ENCODE measurements around the gene SPON2. TPM values are rescaled to one million over a fixed set of nuclear protein-coding genes. Genes with fewer than 3 reads are reported as not detected.

The SPON2 gene
- total and polyA plus RNA-seq, 2 of the 4 experiments (the other 2 are of a cell fraction), result 21.1 to 177 TPM

DNA sequence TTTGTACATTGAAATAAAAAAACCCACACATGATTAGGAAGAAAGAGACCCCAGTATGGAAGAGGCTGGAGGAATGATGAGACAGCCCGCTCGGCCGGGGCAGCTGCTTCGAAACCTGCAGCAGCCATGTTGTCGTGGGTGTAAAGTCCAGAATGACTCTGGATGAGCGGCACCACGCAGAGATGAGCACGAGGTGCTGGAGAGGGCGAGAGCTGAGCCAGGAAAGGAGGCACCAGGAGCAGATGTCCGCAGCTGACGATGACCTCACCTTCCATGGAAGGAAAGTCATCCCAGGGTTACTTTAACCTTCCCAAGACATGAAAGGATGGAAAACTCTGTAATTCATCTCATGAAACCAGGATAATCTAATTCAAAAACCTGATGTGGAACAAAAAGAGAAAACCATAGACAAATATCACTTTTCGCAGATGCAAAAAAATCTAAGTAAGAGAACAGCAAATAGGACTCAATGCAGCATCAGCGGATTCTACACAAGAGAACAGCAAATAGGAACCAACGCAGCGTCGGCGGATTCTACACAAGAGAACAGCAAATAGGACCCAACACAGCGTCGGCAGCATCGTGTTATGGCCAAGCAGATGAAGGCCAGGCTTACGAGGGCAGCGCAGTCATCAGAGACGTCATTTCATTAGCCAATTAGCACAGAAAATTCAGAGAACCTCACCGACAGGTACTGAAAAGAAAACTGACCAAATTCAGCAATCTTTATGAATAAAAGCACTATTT lies 25.9 kb upstream of the SPON2 start:
- H3K56ac ChIP-seq (ENCODE audit: extremely low read depth, insufficient read depth, low read length), result no peak overlapping the region
- no peak overlapping the region for H3K9ac ChIP-seq (ENCODE audit: low read depth, low read length)
- ChIA-PET CTCF (interaction anchor here (0.9 kb wide), 1 partner anchor 49 kb away, joined by 3 read pairs; no protein-coding TSS in a partner anchor), POLR2A (ENCODE audit: unreplicated experiment) (no interaction called here)
- H2BK15ac ChIP-seq (ENCODE audit: low read depth, low read length), result peak overlapping the region; percentile 99
- intact Hi-C loops (cut with micrococcal nuclease) (no loop called here), in situ Hi-C loops (cut with MboI; ENCODE audit: low sequenced_read_pairs) (no loop called here), dilution Hi-C loops (cut with HindIII; ENCODE audit: low sequenced_read_pairs, unreplicated experiment) (no loop called here)
- ATAC-seq (ENCODE audit: low read depth), result no peak
- H3K4me3 ChIP-seq (ENCODE audit: insufficient read depth, low read depth, low read length), result no peak overlapping the region
- peak overlapping the region; percentile 13 to 63; a peak in 3 of 4 replicates for H4K8ac ChIP-seq (ENCODE audit: low read depth in 2 of 2, low read length in 2 of 2)
- peak overlapping the region; percentile 17 for H4K5ac ChIP-seq (ENCODE audit: low read depth, low read length)
- H2BK20ac ChIP-seq (ENCODE audit: low read depth, low read length), result peak overlapping the region; percentile 78
- H3K9me3 ChIP-seq (ENCODE audit: control insufficient read depth, insufficient read depth, low read length), result no peaks in the 10 kb centered on the region
- peak; percentile 70 for DNase-seq
- H3K23ac ChIP-seq (ENCODE audit: low read depth, low read length), result no peak overlapping the region
- H2BK120ac ChIP-seq (ENCODE audit: low read depth, low read length), result peak overlapping the region; percentile 94
- no peak overlapping the region for H3K4me2 ChIP-seq (ENCODE audit: low read depth, low read length)
- H3K36me3 ChIP-seq (ENCODE audit: control insufficient read depth, insufficient read depth, low read length), result no peaks in the 10 kb centered on the region; the same call in 1 of the 2 replicates
- H4K20me1 ChIP-seq (ENCODE audit: insufficient read depth, low read length), result no peaks in the 10 kb centered on the region
- peak overlapping the region; percentile 10 for H3K18ac ChIP-seq (ENCODE audit: low read depth, low read length)
- peak overlapping the region; percentile 95 for H4K91ac ChIP-seq (ENCODE audit: insufficient read depth, low read depth, low read length)
- 91% methylated on average over 11 of the region's 24 CpGs; no CpG with 5 or more reads in 1 of the 2 experiments for WGBS, 2 experiments (ENCODE audit: extremely low coverage in 2 of 2, insufficient read length in 1 of 2)
- peak overlapping the region; percentile 99 for H2AK5ac ChIP-seq (ENCODE audit: low read depth, low read length)
- no TSS peak for BruUV-seq (replicated peaks)
- peak overlapping the region; percentile 68 for H3K14ac ChIP-seq (replicated peaks; ENCODE audit: low read depth, low read length)
- H3K79me1 ChIP-seq (ENCODE audit: low read depth in 1 of 2, low read length in 2 of 2), result peaks cover 5 to 48% of the 10 kb centered on the region in 2 experiments; a peak in 2 of 4 replicates
- no peaks in the 10 kb centered on the region for H3K27me3 ChIP-seq (ENCODE audit: control insufficient read depth, insufficient read depth, low read length)
- H3K9me1 ChIP-seq (ENCODE audit: insufficient read depth, low read length), result peaks cover 34% of the 10 kb centered on the region
- H2AK9ac ChIP-seq (replicated peaks; ENCODE audit: low read depth, low read length, poor library complexity), result peak overlapping the region; percentile 83
- peak overlapping the region; percentile 30 for H2BK5ac ChIP-seq (ENCODE audit: low read depth, low read length, poor library complexity, severe bottlenecking)
- peak overlapping the region; percentile 61 for H3K27ac ChIP-seq (ENCODE audit: insufficient read depth, low read length)
- H3K4ac ChIP-seq (ENCODE audit: low read depth, low read length), result peak overlapping the region; percentile 93
- H3K4me1 ChIP-seq (ENCODE audit: control insufficient read depth, insufficient read depth, low read length), result peaks cover 50% of the 10 kb centered on the region
- peak overlapping the region; percentile 46 for H2AFZ ChIP-seq (replicated peaks; ENCODE audit: low read length, poor library complexity)
- no peak for TF ChIP-seq MAZ (IDR thresholded peaks at IDR 0.05; ENCODE audit: borderline replicate concordance, low read depth, low read length)
- no peak for TF ChIP-seq MXI1 (IDR thresholded peaks at IDR 0.05; ENCODE audit: borderline replicate concordance, low read depth, low read length)
- TF ChIP-seq SMC3 (IDR thresholded peaks at IDR 0.05; ENCODE audit: low read depth, low read length), result no peak
- TF ChIP-seq RAD21 (IDR thresholded peaks at IDR 0.05; ENCODE audit: low read length), result no peak
- no peak for TF ChIP-seq RCOR1 (IDR thresholded peaks at IDR 0.05; ENCODE audit: insufficient replicate concordance, low read length)
- TF ChIP-seq, protein P1, sequence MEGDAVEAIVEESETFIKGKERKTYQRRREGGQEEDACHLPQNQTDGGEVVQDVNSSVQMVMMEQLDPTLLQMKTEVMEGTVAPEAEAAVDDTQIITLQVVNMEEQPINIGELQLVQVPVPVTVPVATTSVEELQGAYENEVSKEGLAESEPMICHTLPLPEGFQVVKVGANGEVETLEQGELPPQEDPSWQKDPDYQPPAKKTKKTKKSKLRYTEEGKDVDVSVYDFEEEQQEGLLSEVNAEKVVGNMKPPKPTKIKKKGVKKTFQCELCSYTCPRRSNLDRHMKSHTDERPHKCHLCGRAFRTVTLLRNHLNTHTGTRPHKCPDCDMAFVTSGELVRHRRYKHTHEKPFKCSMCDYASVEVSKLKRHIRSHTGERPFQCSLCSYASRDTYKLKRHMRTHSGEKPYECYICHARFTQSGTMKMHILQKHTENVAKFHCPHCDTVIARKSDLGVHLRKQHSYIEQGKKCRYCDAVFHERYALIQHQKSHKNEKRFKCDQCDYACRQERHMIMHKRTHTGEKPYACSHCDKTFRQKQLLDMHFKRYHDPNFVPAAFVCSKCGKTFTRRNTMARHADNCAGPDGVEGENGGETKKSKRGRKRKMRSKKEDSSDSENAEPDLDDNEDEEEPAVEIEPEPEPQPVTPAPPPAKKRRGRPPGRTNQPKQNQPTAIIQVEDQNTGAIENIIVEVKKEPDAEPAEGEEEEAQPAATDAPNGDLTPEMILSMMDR (conservative IDR thresholded peaks at IDR 0.05; ENCODE audit: low read depth, low read length), result no peak
- TF ChIP-seq CHD1 (IDR thresholded peaks at IDR 0.05; ENCODE audit: low read depth, low read length), result no peak
- TF ChIP-seq MAFK (IDR thresholded peaks at IDR 0.05; ENCODE audit: low read depth, low read length), result no peak
- TF ChIP-seq, protein P2, sequence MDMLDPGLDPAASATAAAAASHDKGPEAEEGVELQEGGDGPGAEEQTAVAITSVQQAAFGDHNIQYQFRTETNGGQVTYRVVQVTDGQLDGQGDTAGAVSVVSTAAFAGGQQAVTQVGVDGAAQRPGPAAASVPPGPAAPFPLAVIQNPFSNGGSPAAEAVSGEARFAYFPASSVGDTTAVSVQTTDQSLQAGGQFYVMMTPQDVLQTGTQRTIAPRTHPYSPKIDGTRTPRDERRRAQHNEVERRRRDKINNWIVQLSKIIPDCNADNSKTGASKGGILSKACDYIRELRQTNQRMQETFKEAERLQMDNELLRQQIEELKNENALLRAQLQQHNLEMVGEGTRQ (IDR thresholded peaks at IDR 0.05; ENCODE audit: low read depth, low read length), result no peak
- no peak for TF ChIP-seq CEBPB (IDR thresholded peaks at IDR 0.05; ENCODE audit: low read depth, low read length)
- no peak for TF ChIP-seq RFX5 (IDR thresholded peaks at IDR 0.05; ENCODE audit: low read depth, low read length)
- no peak for TF ChIP-seq BHLHE40 (IDR thresholded peaks at IDR 0.05; ENCODE audit: low read depth, low read length)
- TF ChIP-seq POLR2A (IDR thresholded peaks at IDR 0.05; ENCODE audit: low read depth, low read length), result no peak
- no peak for TF ChIP-seq FOS (IDR thresholded peaks at IDR 0.05; ENCODE audit: low read depth, low read length)
- TF ChIP-seq, protein P3, sequence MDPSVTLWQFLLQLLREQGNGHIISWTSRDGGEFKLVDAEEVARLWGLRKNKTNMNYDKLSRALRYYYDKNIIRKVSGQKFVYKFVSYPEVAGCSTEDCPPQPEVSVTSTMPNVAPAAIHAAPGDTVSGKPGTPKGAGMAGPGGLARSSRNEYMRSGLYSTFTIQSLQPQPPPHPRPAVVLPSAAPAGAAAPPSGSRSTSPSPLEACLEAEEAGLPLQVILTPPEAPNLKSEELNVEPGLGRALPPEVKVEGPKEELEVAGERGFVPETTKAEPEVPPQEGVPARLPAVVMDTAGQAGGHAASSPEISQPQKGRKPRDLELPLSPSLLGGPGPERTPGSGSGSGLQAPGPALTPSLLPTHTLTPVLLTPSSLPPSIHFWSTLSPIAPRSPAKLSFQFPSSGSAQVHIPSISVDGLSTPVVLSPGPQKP (IDR thresholded peaks at IDR 0.05; ENCODE audit: borderline replicate concordance, low read depth, low read length), result no peak

Measured in IMR-90 (cell line).